GM18873 (cell line): ENCODE results near the gene OR1M1.
"Not testable (repeated sequence)": the region's sequence is repeated elsewhere in the genome, so short reads cannot be mapped to it uniquely, and the experiment has no call there.

Experiments used
- ATAC-seq: cut with Tn5 transposase; IDR thresholded peaks from one replicate; pipeline ENCODE4 v1.9.1; 2021; ENCODE audit warnings: mild to moderate bottlenecking, moderate library complexity, moderate number of reproducible peaks; ENCODE audit not compliant: unreplicated experiment, low FRiP score

Gene OR1M1, protein sequence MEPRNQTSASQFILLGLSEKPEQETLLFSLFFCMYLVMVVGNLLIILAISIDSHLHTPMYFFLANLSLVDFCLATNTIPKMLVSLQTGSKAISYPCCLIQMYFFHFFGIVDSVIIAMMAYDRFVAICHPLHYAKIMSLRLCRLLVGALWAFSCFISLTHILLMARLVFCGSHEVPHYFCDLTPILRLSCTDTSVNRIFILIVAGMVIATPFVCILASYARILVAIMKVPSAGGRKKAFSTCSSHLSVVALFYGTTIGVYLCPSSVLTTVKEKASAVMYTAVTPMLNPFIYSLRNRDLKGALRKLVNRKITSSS

GRCh38 chr19:9086761-9087160 lies at the start of gene OR1M1:
OR1M1 (plus strand) TSS chr19:9087061; CDS start chr19:9093245, 6,184 bp downstream.
- no peak for ATAC-seq

- ATAC-seq = no peak
These were observed 49.3 kb upstream of the OR1M1 start for GRCh38 chr19:9037400-9038062.

GRCh38 chr19:9039728-9040127 lies 47.1 kb upstream of the OR1M1 start:
- no peak for ATAC-seq

GRCh38 chr19:9040131-9040530 lies 46.7 kb upstream of the OR1M1 start:
- ATAC-seq = no peak

DNA sequence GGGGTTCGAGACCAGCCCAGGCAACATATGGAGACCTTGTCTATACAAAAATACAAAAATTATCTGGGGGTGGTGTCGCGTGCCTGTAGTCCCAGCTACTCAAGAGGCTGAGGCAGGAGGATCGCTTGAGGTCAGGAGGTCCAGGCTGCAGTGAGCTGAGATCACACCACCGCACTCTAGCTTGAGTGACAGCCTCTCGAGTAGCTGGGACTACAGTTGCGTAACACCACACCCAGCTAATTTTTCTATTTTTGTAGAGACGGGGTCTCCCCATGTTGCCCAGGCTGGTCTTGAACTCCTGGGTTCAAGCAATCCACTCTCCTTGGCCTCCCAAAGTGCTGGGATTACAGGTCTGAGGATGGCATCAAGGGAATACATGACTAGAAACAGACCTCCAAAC lies 45.8 kb upstream of the OR1M1 start:
- no peak for ATAC-seq

DNA sequence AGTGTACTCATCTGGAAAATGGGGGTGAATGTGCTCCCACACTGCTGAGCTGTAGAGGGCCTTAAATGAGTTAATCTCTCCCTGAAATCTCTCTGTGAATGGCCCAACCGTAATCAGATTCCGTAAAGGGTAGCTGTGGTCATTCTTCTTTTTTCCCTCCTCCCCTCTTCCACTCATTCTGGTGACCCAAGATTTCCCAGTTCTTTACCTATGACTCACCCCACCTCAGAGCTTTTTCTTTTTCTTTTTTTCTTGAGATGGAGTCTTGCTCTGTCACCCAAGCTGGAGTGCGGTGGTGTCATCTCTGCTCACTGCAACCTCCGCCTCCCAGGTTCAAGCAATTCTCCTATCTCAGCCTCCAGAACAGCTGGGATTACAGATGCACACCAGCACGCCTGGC lies 43.3 kb upstream of the OR1M1 start:
- no peak for ATAC-seq

- ATAC-seq = no peak
These were observed 42.4 kb upstream of the OR1M1 start for GRCh38 chr19:9044449-9044848.

GRCh38 chr19:9046694-9047093 lies 40.2 kb upstream of the OR1M1 start:
- ATAC-seq = no peak

GRCh38 chr19:9052894-9053293 lies 34.0 kb upstream of the OR1M1 start:
- ATAC-seq = no peak

DNA sequence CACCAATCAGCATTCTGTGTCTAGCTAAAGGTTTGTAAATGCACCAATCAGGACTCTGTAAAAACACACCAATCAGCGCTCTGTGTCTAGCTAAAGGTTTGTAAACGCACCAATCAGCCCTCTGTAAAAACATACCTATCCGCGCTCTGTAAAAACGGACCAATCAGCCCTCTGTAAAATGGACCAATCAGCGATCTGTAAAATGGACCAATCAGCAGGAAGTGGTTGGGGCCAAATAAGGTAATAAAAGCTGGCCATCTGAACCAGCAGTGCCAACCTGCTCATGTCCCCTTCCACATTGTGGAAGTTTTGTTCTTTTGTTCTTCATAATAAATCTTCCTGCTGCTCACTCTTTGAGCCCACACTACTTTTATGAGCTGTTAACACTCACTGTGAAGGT lies 33.2 kb upstream of the OR1M1 start:
- not testable (repeated sequence) for ATAC-seq

DNA sequence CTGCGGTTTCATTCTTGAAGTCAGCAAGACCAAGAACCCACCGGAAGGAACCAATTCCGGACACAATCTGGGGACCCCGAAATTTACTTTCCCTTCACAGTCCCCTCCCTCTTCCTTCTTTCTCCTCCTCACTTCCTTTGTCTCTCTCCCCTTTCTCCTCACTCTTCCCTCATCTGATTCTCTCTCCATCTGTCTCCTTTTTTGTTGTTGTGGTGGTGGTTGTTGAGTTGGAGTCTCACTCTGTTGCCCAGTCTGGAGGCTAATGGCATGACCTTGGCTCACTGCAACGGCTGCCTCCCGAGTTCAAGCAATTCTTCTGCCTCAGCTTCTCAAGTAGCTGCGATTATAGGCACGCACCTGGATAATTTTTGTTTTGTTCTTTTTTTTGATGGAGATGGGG lies 32.7 kb upstream of the OR1M1 start:
- no peak for ATAC-seq

GRCh38 chr19:9054765-9055164 lies 32.1 kb upstream of the OR1M1 start:
- ATAC-seq = no peak

GRCh38 chr19:9056131-9056530 lies 30.7 kb upstream of the OR1M1 start:
- not testable (repeated sequence) for ATAC-seq

DNA sequence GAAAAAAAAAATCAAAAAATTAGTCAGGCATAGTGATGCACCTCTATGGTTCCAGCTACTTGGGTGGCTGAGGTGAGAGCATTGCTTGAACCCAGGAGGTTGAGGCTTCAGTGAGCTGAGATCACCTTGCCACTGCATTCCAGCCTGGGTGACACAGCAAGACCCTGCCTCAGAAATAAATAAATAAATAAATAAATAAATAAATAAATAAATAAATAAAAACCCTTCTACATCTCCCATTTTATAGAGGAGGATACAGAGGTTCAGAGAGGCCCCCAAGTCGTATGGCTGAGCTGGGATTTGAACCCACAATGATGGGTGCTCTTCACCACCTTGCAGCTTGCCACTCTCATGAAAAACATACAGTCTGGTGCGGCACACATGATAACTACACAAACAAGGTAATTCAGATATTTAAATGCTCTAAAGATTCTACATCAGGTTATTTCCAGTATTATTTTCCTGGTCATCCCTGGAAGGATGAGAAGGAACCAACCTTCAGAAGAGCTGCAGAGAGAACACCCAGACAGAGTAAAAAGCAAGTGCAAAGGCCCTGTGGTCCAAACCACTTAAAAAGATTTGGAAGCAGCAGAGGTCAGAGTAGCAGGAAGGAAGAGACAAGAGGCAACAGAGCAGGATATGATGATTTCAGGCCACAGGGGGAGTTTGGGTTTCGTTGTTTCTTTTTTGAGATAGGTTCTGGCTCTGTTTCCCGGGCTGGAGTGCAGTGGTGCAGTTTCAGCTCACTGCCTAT lies 29.2 kb upstream of the OR1M1 start:
- no peak for ATAC-seq

GRCh38 chr19:9058905-9059667 lies 27.8 kb upstream of the OR1M1 start:
- ATAC-seq = no peak

DNA sequence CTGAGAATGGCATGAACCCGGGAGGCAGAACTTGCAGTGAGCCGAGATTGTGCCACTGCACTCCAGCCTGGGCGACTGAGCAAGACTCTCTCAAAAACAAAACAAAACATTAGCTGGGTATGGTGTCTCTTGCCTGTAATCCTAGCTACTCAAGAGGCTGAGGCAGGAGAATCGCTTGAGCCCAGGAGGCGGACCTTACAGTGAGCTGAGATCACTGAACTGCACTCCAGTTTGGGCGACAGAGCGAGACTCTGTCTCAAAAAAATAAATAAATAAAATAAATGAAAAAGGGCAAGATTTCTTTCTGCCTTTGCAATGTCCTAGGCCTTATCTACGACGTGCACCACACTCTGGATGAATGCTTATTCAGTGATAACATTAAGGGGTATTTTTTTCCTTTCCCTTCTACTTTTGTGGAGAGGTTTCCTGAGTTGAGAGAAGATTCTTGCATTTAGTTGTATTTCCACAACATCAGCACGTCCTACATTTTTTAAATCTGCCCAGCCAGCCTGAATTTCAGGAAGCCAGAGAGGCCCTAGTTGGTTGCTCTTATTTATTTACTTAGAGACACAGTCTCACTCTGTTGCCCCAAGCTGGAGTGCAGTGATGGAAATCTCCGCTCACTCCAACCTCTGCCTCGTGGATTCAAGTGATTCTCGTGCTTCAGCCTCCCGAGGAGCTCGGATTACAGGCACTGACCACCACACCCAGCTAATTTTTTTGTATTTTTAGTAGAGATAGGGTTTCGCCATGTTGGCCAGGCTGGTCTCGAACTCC lies 26.1 kb upstream of the OR1M1 start:
- ATAC-seq = no peak

DNA sequence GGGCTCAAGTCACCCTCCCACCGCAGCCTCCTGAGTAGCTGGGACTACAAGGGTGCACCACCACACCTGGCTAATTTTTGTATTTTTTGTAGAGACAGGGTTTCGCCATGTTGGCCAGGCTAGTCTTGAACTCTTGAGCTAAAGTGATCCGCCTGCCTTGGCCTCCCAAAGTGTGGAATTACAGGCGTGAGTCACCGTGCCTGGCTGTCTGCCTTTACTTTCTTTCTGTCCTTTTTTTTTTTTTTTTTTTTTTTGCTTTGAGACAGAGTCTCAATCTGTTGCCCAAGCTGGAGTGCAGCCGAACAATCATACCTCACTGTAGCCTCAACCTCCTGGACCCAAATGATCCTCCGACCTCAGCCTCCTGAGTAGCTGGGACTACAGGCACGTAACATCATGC lies 25.0 kb upstream of the OR1M1 start:
- ATAC-seq = no peak

GRCh38 chr19:9065457-9066014 lies 21.3 kb upstream of the OR1M1 start:
- ATAC-seq = no peak

DNA sequence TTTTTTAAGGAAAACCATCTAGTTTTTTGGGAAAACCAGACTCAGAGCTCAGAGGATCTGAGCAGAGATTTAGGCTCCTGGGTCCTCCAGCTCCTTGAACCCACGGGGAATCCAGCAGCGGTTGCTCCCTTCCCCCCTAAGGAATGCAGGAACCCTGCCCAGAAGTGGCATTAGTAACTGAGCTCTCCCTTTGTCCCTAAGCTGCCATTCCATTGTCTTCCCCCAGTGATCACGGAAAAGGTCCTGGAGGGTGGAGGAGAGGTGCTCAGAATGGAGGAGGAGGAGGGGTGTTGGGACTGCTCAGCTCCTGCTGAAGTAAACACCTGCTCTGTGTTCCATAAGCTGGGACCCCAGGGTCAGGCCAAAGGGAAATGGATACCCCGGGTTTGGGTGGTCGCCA lies 16.8 kb upstream of the OR1M1 start:
- no peak for ATAC-seq

DNA sequence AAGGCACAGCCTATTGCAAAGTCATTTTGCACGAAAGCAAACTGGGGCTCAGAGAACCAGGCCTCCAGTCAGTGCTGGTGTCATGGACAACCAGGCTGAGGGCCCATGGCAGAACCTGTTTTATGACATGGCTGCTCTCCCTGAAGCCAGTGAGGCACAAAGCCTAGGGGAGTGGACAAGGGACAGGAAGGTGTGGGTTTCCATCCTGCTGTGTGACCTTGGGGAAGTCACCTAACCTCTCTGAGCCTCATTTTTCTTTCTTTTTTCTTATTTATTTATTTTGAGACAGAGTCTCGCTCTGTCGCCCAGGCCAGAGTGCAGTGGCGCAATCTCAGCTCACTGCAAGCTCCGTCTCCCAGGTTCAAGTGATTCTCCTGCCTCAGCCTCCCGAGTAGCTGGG lies 15.1 kb upstream of the OR1M1 start:
- ATAC-seq = not testable (repeated sequence)
